Thoracic aorta (tissue), 2 donors: ENCODE data around the gene KCNH4. TPM values are rescaled to one million over a fixed set of nuclear protein-coding genes. Genes with fewer than 3 reads are reported as not detected.

Source experiments
- ATAC-seq: fragments of 150-250 bp; one replicate; pipeline ENCODE4 v1.8.0; 2017; ENCODE audit warnings: low read depth; ENCODE audit not compliant: insufficient number of reproducible peaks, low FRiP score
- DNase-seq: peaks from one replicate; pipeline ENCODE4 v3.0.0-alpha.2; 2020; ENCODE audit warnings: low spot score
- H3K27ac ChIP-seq, 2 donors: fragments of 200-600 bp; sonication (generic); 1 replicate in 1 of 2; 2 replicates in 1 of 2; pipeline ENCODE4 v1.5.1; 2016; ENCODE audit warnings: mild to moderate bottlenecking in 2 of 2, moderate library complexity in 2 of 2
- H3K27me3 ChIP-seq: fragments of 200-600 bp; sonication (generic); replicated peaks from 2 replicates; pipeline ENCODE4 v1.6.0; 2016; ENCODE audit warnings: mild to moderate bottlenecking; ENCODE audit not compliant: insufficient read depth
- H3K36me3 ChIP-seq: fragments of 200-600 bp; sonication (generic); one replicate; pipeline ENCODE4 v1.5.1; 2016
- H3K4me1 ChIP-seq, 2 donors: fragments of 200-600 bp; sonication (generic); 1 replicate in 1 of 2; 2 replicates in 1 of 2; pipeline versions ENCODE4 v1.5.1 to v1.6.0; 2016; ENCODE audit warnings: low read depth in 2 of 2, mild to moderate bottlenecking in 1 of 2; ENCODE audit not compliant: control insufficient read depth in 1 of 2
- H3K4me3 ChIP-seq: fragments of 200-600 bp; sonication (generic); 2 replicates; pipeline ENCODE4 v1.5.1; 2016; ENCODE audit warnings: mild to moderate bottlenecking
- H3K9me3 ChIP-seq: fragments of 200-600 bp; sonication (generic); 2 replicates; pipeline ENCODE4 v1.5.1; 2016
- CTCF ChIP-seq: fragments of 200-600 bp; sonication (generic); IDR thresholded peaks from one replicate; pipeline ENCODE4 v1.5.1; 2019; ENCODE audit warnings: antibody characterized with exemption
- total RNA-seq, 2 donors: library from RNA; depleted of rRNA; stranded (reverse); fragments of >200 nt; gene quantifications; one replicate each; pipeline versions ENCODE4 v1.1.0 to v1.2.3, GENCODE V29; 2016

Gene KCNH4
- total RNA-seq, 2 donors from 2014 or later: 0.21 TPM; not detected in 1

GRCh38 chr17:42129109-42129837 is 51.7 kb downstream of the KCNH4 start:
- H3K27me3 ChIP-seq: no peaks in the 10 kb centered on the region
- peaks cover 38% of the 10 kb centered on the region for H3K36me3 ChIP-seq
- TF ChIP-seq CTCF: no peak
- peak overlapping the region in 1 of 2 donors; percentile 37 for H3K27ac ChIP-seq
- H3K4me3 ChIP-seq: no peak overlapping the region
- ATAC-seq: no peak
- no peak for DNase-seq
- H3K9me3 ChIP-seq: no peaks in the 10 kb centered on the region
- peaks cover 20 to 34% of the 10 kb centered on the region in 2 donors for H3K4me1 ChIP-seq

GRCh38 chr17:42127414-42127813 is 53.5 kb downstream of the KCNH4 start:
- Histone ChIP-seq H3K27ac (no peak overlapping the region), H3K4me3 (no peak overlapping the region), H3K27me3 (no peaks in the 10 kb centered on the region), H3K9me3 (no peaks in the 10 kb centered on the region), H3K4me1 (peaks cover 9 to 18% of the 10 kb centered on the region in 2 donors), H3K36me3 (peaks cover 38% of the 10 kb centered on the region)
- DNase-seq: no peak
- no peak for ATAC-seq
- no peak for TF ChIP-seq CTCF

GRCh38 chr17:42126836-42127235 is 54.1 kb downstream of the KCNH4 start:
- H3K27me3 ChIP-seq: no peaks in the 10 kb centered on the region
- H3K4me1 ChIP-seq: peaks cover 8 to 13% of the 10 kb centered on the region in 2 donors
- ATAC-seq (no peak), DNase-seq (no peak)
- no peaks in the 10 kb centered on the region for H3K9me3 ChIP-seq
- TF ChIP-seq CTCF: no peak
- peaks cover 38% of the 10 kb centered on the region for H3K36me3 ChIP-seq
- H3K27ac ChIP-seq: no peak overlapping the region
- no peak overlapping the region for H3K4me3 ChIP-seq

- H3K9me3 ChIP-seq: no peaks in the 10 kb centered on the region
- no peaks in the 10 kb centered on the region for H3K27me3 ChIP-seq
- ATAC-seq: no peak
- no peak overlapping the region for H3K27ac ChIP-seq
- peaks cover 7% of the 10 kb centered on the region in 2 donors for H3K4me1 ChIP-seq
- H3K36me3 ChIP-seq: peaks cover 38% of the 10 kb centered on the region
- H3K4me3 ChIP-seq: no peak overlapping the region
- TF ChIP-seq CTCF: no peak
- no peak for DNase-seq
Measured at GRCh38 chr17:42125565-42125964, 55.4 kb downstream of the KCNH4 start.

GRCh38 chr17:42124256-42124655 is 56.7 kb downstream of the KCNH4 start:
- ATAC-seq (no peak), DNase-seq (no peak)
- Histone ChIP-seq H3K27ac (no peak overlapping the region), H3K9me3 (no peaks in the 10 kb centered on the region), H3K4me3 (no peak overlapping the region), H3K36me3 (peaks cover 27% of the 10 kb centered on the region), H3K27me3 (no peaks in the 10 kb centered on the region), H3K4me1 (peaks cover 7 to 10% of the 10 kb centered on the region in 2 donors)
- TF ChIP-seq CTCF: no peak
